ENCODE measurements around the gene GNMT.
A peak's percentile ranks its signal among the peaks of the same experiment; 100 is the strongest.

Gene GNMT

GRCh38 chr6:42979523-42980177 lies 19.1 kb downstream of the GNMT start:
- TF ChIP-seq CTCF (conservative IDR thresholded peaks at IDR 0.05), result no peak
- H3K27ac ChIP-seq, result peak overlapping the region; percentile 89

- no peak for TF ChIP-seq CTCF (conservative IDR thresholded peaks at IDR 0.05)
Observed at GRCh38 chr6:42981836-42982235, 21.3 kb downstream of the GNMT start.

GRCh38 chr6:42984001-42984923 lies 23.7 kb downstream of the GNMT start, which contains the start of gene PPP2R5D:
Gene PPP2R5D, plus strand, starts transcription at chr6:42984570. Its CDS starts 108 bp downstream, at chr6:42984678.
- peak within 1 kb of the TSS; percentile 84 for H3K27ac ChIP-seq
- TF ChIP-seq CTCF (conservative IDR thresholded peaks at IDR 0.05), result no peak

More at GRCh38 chr6:42981836-42982235, 21.3 kb downstream of the GNMT start:
- H3K27ac ChIP-seq, result no peak overlapping the region

- TF ChIP-seq CTCF (conservative IDR thresholded peaks at IDR 0.05), result no peak
- H3K27ac ChIP-seq, result peak overlapping the region; percentile 84
Observed at GRCh38 chr6:42984924-42985475, 24.4 kb downstream of the GNMT start.

GRCh38 chr6:42987533-42988451 lies 27.2 kb downstream of the GNMT start:
- H3K27ac ChIP-seq, result no peak overlapping the region

GRCh38 chr6:42988486-42989020 lies 28.0 kb downstream of the GNMT start:
- no peak overlapping the region for H3K27ac ChIP-seq
- no peak for TF ChIP-seq CTCF (conservative IDR thresholded peaks at IDR 0.05)

More at GRCh38 chr6:42987533-42988451, 27.2 kb downstream of the GNMT start:
- no peak for TF ChIP-seq CTCF (conservative IDR thresholded peaks at IDR 0.05)

Measured in VCaP (cell line).